ENCODE measurements around the gene NAV3. TPM values are rescaled to one million over a fixed set of nuclear protein-coding genes. Genes with fewer than 3 reads are reported as not detected.

The NAV3 gene
- total RNA-seq, 5 donors from 2014 or later (not counting 1 experiment from before 2014, with no cell fraction given): 0.26 TPM; not detected in 4

DNA sequence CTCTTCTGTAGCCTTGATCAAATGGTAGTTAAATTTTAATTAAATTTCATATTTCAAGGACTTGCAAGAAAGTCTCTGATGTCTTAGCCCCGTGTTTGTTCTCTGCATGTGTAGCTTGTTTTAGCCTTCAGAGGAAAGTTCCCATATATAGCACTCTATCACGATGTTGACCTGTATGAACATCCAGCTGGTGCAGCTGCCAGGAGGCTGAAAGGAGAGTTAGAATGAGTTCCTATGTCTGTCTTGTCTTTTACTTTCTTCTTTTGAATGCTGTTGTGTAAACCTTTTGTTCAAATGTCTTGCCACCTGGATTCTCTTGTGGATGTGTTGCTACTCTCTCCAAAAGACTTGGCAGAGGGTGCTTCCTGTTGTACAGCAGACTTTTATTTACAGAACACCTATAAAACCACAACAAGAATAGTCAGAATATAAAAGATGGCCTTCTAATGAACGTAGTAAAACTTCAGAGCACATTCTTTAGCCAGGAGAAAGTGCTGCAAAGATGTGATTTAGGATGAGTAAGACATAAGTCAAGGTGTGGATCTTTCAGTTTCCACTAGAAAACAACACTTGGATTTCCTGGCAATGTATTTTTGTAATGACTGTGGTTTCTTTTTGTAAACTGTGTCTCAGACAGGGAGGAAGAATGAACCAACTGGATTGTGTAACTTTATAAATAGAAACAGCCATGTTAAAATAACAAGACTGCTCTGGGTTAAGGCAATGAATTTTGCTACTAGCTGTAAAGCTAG, 17.2 kb downstream of the NAV3 start:
- ChIA-PET CTCF (no interaction called here), POLR2A (no interaction called here)
- H3K4me1 ChIP-seq (ENCODE audit: control insufficient read depth in 1 of 2, extremely low read depth in 1 of 2, insufficient read depth in 2 of 2, low read length in 2 of 2): no peaks in the 10 kb centered on the region
- Mint-ChIP-seq H3K27me3 (no peaks in the 10 kb centered on the region), H3K4me3 (no peak overlapping the region), H3K9me3 (peaks cover 0 to 16% (median 4%) of the 10 kb centered on the region in 3 donors), H3K27ac (no peak overlapping the region), H3K4me1 (no peaks in the 10 kb centered on the region), H3K36me3 (no peaks in the 10 kb centered on the region)
- no peaks in the 10 kb centered on the region for H3K27me3 ChIP-seq (replicated peaks in 1 of 2; ENCODE audit: control insufficient read depth in 2 of 2, extremely low read depth in 1 of 2, insufficient read depth in 2 of 2, low read length in 1 of 2)
- no CpG with 5 or more reads among the region's 3 CpGs for whole genome bisulfite sequencing (ENCODE audit: insufficient coverage)
- H3K36me3 ChIP-seq (ENCODE audit: control insufficient read depth in 2 of 2, extremely low read depth in 1 of 2, insufficient read depth in 1 of 2, low read length in 1 of 2): no peaks in the 10 kb centered on the region
- no peak overlapping the region for H3K27ac ChIP-seq (ENCODE audit: low read length)
- no peaks in the 10 kb centered on the region for H3K9me3 ChIP-seq
- no peak for DNase-seq
- H3K4me3 ChIP-seq (ENCODE audit: control insufficient read depth in 1 of 2, extremely low read depth in 1 of 2, low read length in 1 of 2): no peak overlapping the region
- ATAC-seq (replicated peaks in 1 of 4): no peak

DNA sequence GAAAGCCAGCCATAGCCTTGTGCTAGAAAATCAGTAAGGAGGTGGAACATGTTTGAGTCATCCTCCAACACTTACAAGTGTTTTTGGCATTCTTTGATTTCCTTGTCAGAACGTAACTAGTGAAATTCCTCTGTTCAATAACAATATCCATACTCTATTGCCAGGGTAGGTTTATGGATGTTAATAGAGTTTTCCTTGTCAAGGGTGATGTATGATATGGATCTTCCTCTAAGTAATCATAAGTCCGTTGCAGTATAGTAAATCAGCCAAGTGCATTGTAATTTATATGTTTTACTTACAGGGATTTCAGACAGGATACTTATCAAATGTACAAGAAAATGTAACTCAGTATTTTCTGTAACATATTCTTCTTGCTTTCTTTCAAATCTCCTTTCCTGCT, 19.4 kb downstream of the NAV3 start:
- no peak overlapping the region for H3K4me3 ChIP-seq (ENCODE audit: control insufficient read depth in 1 of 2, extremely low read depth in 1 of 2, low read length in 1 of 2)
- ATAC-seq (replicated peaks in 1 of 4) (no peak), DNase-seq (no peak)
- peaks cover 0 to 17% (median 8%) of the 10 kb centered on the region in 3 donors for H3K9me3 Mint-ChIP-seq
- H3K27ac Mint-ChIP-seq: no peak overlapping the region
- H3K36me3 Mint-ChIP-seq: no peaks in the 10 kb centered on the region
- H3K27ac ChIP-seq (ENCODE audit: low read length): no peak overlapping the region
- no peaks in the 10 kb centered on the region for H3K27me3 ChIP-seq (replicated peaks in 1 of 2; ENCODE audit: control insufficient read depth in 2 of 2, extremely low read depth in 1 of 2, insufficient read depth in 2 of 2, low read length in 1 of 2)
- no peaks in the 10 kb centered on the region for H3K4me1 ChIP-seq (ENCODE audit: control insufficient read depth in 1 of 2, extremely low read depth in 1 of 2, insufficient read depth in 2 of 2, low read length in 2 of 2)
- no peak overlapping the region for H3K4me3 Mint-ChIP-seq
- no peaks in the 10 kb centered on the region for H3K4me1 Mint-ChIP-seq
- CTCF ChIA-PET: no interaction called here
- H3K36me3 ChIP-seq (ENCODE audit: control insufficient read depth in 2 of 2, extremely low read depth in 1 of 2, insufficient read depth in 1 of 2, low read length in 1 of 2): no peaks in the 10 kb centered on the region
- H3K27me3 Mint-ChIP-seq: no peaks in the 10 kb centered on the region
- WGBS (ENCODE audit: insufficient coverage): no CpG with 5 or more reads among the region's 2 CpGs
- H3K9me3 ChIP-seq: no peaks in the 10 kb centered on the region
- POLR2A ChIA-PET: no interaction called here

DNA sequence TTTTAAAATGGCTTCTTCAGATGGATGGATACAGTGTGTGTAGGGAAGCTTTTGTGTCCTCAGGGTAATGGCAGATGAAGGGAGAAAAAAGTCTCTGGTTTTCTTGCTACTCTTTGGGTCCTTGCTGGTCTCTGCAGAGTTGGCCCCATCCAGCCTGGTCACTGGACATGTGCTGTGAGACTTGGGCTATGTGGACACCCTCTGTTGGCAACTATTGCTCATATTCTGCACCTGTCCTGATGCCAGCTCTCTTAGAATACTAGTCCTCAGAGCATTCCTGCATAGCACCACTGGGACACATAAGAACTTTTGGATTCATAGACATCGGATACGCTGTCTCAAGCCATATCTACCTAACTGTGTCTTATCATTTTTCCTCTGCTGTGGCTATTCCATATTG, 20.0 kb downstream of the NAV3 start:
- Mint-ChIP-seq H3K9me3 (peaks cover 0 to 17% (median 8%) of the 10 kb centered on the region in 3 donors), H3K4me1 (no peaks in the 10 kb centered on the region), H3K27ac (no peak overlapping the region), H3K36me3 (no peaks in the 10 kb centered on the region), H3K27me3 (no peaks in the 10 kb centered on the region), H3K4me3 (no peak overlapping the region)
- DNase-seq (no peak), ATAC-seq (replicated peaks in 1 of 4) (no peak)
- Histone ChIP-seq H3K36me3 (ENCODE audit: control insufficient read depth in 2 of 2, extremely low read depth in 1 of 2, insufficient read depth in 1 of 2, low read length in 1 of 2) (no peaks in the 10 kb centered on the region), H3K4me1 (ENCODE audit: control insufficient read depth in 1 of 2, extremely low read depth in 1 of 2, insufficient read depth in 2 of 2, low read length in 2 of 2) (no peaks in the 10 kb centered on the region), H3K9me3 (no peaks in the 10 kb centered on the region), H3K27ac (ENCODE audit: low read length) (no peak overlapping the region), H3K4me3 (ENCODE audit: control insufficient read depth in 1 of 2, extremely low read depth in 1 of 2, low read length in 1 of 2) (no peak overlapping the region), H3K27me3 (replicated peaks in 1 of 2; ENCODE audit: control insufficient read depth in 2 of 2, extremely low read depth in 1 of 2, insufficient read depth in 2 of 2, low read length in 1 of 2) (no peaks in the 10 kb centered on the region)
- no CpG with 5 or more reads among the region's 2 CpGs for WGBS (ENCODE audit: insufficient coverage)
- ChIA-PET CTCF (no interaction called here), POLR2A (no interaction called here)

DNA sequence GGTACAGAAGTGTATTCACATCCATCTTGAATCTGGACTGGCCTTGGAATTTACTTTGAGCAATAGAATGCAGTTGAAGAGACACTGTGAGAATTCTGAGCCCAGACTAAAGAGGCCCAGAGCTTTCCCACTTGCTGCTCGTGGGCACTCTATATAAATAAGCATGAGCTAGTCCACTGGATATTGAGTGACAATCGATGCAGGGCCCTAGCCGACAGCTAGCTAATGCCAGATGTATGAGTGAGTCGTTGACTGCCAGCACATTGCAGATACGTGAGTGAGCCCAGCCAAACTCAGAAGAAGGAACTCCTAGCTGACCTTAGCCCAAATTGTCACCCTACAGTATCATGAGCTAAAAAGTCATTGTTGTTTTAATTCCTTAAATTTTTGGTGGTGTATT, 24.9 kb downstream of the NAV3 start:
- H3K27me3 Mint-ChIP-seq: no peaks in the 10 kb centered on the region
- DNase-seq (no peak), ATAC-seq (replicated peaks in 1 of 4) (no peak)
- Histone ChIP-seq H3K36me3 (ENCODE audit: control insufficient read depth in 2 of 2, extremely low read depth in 1 of 2, insufficient read depth in 1 of 2, low read length in 1 of 2) (no peaks in the 10 kb centered on the region), H3K27ac (ENCODE audit: low read length) (no peak overlapping the region), H3K4me1 (ENCODE audit: control insufficient read depth in 1 of 2, extremely low read depth in 1 of 2, insufficient read depth in 2 of 2, low read length in 2 of 2) (no peaks in the 10 kb centered on the region), H3K9me3 (no peaks in the 10 kb centered on the region), H3K4me3 (ENCODE audit: control insufficient read depth in 1 of 2, extremely low read depth in 1 of 2, low read length in 1 of 2) (no peak overlapping the region), H3K27me3 (replicated peaks in 1 of 2; ENCODE audit: control insufficient read depth in 2 of 2, extremely low read depth in 1 of 2, insufficient read depth in 2 of 2, low read length in 1 of 2) (no peaks in the 10 kb centered on the region)
- no peaks in the 10 kb centered on the region for H3K36me3 Mint-ChIP-seq
- 82% methylated on average over 4 of the region's 5 CpGs for WGBS (ENCODE audit: insufficient coverage)
- no peak overlapping the region for H3K4me3 Mint-ChIP-seq
- ChIA-PET CTCF (no interaction called here), POLR2A (no interaction called here)
- H3K9me3 Mint-ChIP-seq: peaks cover 0 to 12% (median 5%) of the 10 kb centered on the region in 3 donors
- H3K4me1 Mint-ChIP-seq: no peaks in the 10 kb centered on the region
- H3K27ac Mint-ChIP-seq: no peak overlapping the region

DNA sequence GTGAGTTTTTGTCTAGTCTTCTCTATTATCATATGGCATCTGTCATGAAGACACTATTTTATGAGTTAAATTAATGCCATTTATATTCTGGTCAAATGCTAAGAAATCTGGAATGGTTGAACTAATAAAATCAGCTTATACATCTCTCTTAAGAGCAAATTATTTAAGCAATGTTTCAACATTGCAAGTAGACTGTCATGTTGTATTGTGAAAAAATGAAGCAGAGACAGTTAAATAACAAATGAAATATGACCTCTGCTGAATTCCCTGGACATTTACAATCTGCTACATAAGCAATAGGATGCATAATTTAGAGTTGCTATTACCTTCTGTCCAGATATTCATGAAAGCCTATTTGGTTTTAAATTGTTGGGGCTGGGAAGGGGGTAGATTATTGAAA, 30.6 kb downstream of the NAV3 start:
- Mint-ChIP-seq H3K9me3 (peaks cover 0 to 8% (median 0%) of the 10 kb centered on the region in 3 donors), H3K4me1 (no peaks in the 10 kb centered on the region), H3K27ac (no peak overlapping the region), H3K4me3 (no peak overlapping the region), H3K27me3 (no peaks in the 10 kb centered on the region), H3K36me3 (no peaks in the 10 kb centered on the region)
- no peak overlapping the region for H3K4me3 ChIP-seq (ENCODE audit: control insufficient read depth in 1 of 2, extremely low read depth in 1 of 2, low read length in 1 of 2)
- ChIA-PET POLR2A (no interaction called here), CTCF (no interaction called here)
- DNase-seq (no peak), ATAC-seq (replicated peaks in 1 of 4) (no peak)
- H3K4me1 ChIP-seq (ENCODE audit: control insufficient read depth in 1 of 2, extremely low read depth in 1 of 2, insufficient read depth in 2 of 2, low read length in 2 of 2): no peaks in the 10 kb centered on the region
- no peak overlapping the region for H3K27ac ChIP-seq (ENCODE audit: low read length)
- no peaks in the 10 kb centered on the region for H3K27me3 ChIP-seq (replicated peaks in 1 of 2; ENCODE audit: control insufficient read depth in 2 of 2, extremely low read depth in 1 of 2, insufficient read depth in 2 of 2, low read length in 1 of 2)
- H3K36me3 ChIP-seq (ENCODE audit: control insufficient read depth in 2 of 2, extremely low read depth in 1 of 2, insufficient read depth in 1 of 2, low read length in 1 of 2): no peaks in the 10 kb centered on the region
- no peaks in the 10 kb centered on the region for H3K9me3 ChIP-seq

DNA sequence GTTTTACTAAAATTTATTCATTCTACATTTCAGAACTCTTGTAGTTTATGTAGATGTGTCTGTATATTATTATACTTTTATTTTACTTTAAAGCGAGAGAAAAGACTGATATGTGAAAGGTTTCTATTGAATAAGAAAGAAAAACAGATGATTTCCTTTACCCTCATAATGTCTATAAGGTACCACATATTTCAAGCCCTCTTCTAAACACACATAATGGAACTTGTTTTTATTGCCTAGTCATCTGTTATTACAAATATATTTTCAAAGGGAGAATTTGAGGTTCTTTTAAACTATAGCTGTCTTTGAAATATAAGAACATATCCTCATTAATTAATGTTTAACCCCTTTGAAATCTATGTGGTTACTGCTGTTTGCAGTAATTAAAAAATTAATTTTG, 34.5 kb downstream of the NAV3 start:
- H3K27ac ChIP-seq (ENCODE audit: low read length): no peak overlapping the region
- no peak for ATAC-seq (replicated peaks in 1 of 4)
- Mint-ChIP-seq H3K4me1 (no peaks in the 10 kb centered on the region), H3K27ac (no peak overlapping the region), H3K27me3 (no peaks in the 10 kb centered on the region), H3K9me3 (peaks cover 0 to 6% (median 3%) of the 10 kb centered on the region in 3 donors), H3K36me3 (no peaks in the 10 kb centered on the region), H3K4me3 (no peak overlapping the region)
- WGBS (ENCODE audit: insufficient coverage): no CpG with 5 or more reads among the region's 1 CpG
- no peaks in the 10 kb centered on the region for H3K9me3 ChIP-seq
- ChIA-PET CTCF (no interaction called here), POLR2A (no interaction called here)
- no peak for DNase-seq
- H3K27me3 ChIP-seq (replicated peaks in 1 of 2; ENCODE audit: control insufficient read depth in 2 of 2, extremely low read depth in 1 of 2, insufficient read depth in 2 of 2, low read length in 1 of 2): no peaks in the 10 kb centered on the region
- no peaks in the 10 kb centered on the region for H3K4me1 ChIP-seq (ENCODE audit: control insufficient read depth in 1 of 2, extremely low read depth in 1 of 2, insufficient read depth in 2 of 2, low read length in 2 of 2)
- no peak overlapping the region for H3K4me3 ChIP-seq (ENCODE audit: control insufficient read depth in 1 of 2, extremely low read depth in 1 of 2, low read length in 1 of 2)
- H3K36me3 ChIP-seq (ENCODE audit: control insufficient read depth in 2 of 2, extremely low read depth in 1 of 2, insufficient read depth in 1 of 2, low read length in 1 of 2): no peaks in the 10 kb centered on the region

DNA sequence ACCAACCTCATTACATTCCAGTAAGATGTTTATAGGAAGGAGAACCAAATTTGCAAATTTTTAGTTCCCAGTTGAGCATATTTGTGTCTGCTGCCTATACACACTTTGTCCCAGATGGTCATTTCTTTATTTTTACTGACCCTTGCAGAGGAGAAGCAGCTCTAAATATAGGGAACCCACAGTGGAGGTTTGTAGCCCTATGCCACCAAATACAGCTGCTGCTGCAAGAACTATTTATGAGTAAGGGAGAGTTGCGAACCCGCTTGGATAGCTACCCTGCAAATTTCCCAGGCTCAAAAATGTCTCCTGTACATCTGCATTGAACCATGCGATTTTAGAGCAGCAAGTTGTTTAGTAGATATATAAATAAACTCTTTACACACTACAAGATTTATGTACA, 48.2 kb downstream of the NAV3 start:
- no peaks in the 10 kb centered on the region for H3K4me1 ChIP-seq (ENCODE audit: control insufficient read depth in 1 of 2, extremely low read depth in 1 of 2, insufficient read depth in 2 of 2, low read length in 2 of 2)
- Mint-ChIP-seq H3K9me3 (peaks cover 4 to 26% (median 12%) of the 10 kb centered on the region in 3 donors), H3K4me1 (no peaks in the 10 kb centered on the region), H3K27me3 (no peaks in the 10 kb centered on the region), H3K4me3 (no peak overlapping the region), H3K27ac (no peak overlapping the region), H3K36me3 (no peaks in the 10 kb centered on the region)
- POLR2A ChIA-PET: no interaction called here
- no peak overlapping the region for H3K4me3 ChIP-seq (ENCODE audit: control insufficient read depth in 1 of 2, extremely low read depth in 1 of 2, low read length in 1 of 2)
- DNase-seq (no peak), ATAC-seq (replicated peaks in 1 of 4) (no peak)
- no peaks in the 10 kb centered on the region for H3K27me3 ChIP-seq (replicated peaks in 1 of 2; ENCODE audit: control insufficient read depth in 2 of 2, extremely low read depth in 1 of 2, insufficient read depth in 2 of 2, low read length in 1 of 2)
- no peaks in the 10 kb centered on the region for H3K36me3 ChIP-seq (ENCODE audit: control insufficient read depth in 2 of 2, extremely low read depth in 1 of 2, insufficient read depth in 1 of 2, low read length in 1 of 2)
- CTCF ChIA-PET: no interaction called here
- no CpG with 5 or more reads among the region's 3 CpGs for WGBS (ENCODE audit: insufficient coverage)
- no peak overlapping the region for H3K27ac ChIP-seq (ENCODE audit: low read length)
- H3K9me3 ChIP-seq: no peaks in the 10 kb centered on the region
